Lower lobe of right lung (tissue), 2 donors: ENCODE data around the gene FPR2. TPM values are rescaled to one million over a fixed set of nuclear protein-coding genes. Genes with fewer than 3 reads are reported as not detected.
"Not testable (repeated sequence)": the region's sequence is repeated elsewhere in the genome, so short reads cannot be mapped to it uniquely, and the experiment has no call there.

Experiments used
- ATAC-seq, 2 donors: fragments of 200-7000 bp; cut with Tn5 transposase; one replicate each; pipeline ENCODE4 v1.9.1; 2020 to 2022; ENCODE audit warnings: mild to moderate bottlenecking in 2 of 2, moderate library complexity in 2 of 2
- DNase-seq: peaks from one replicate; pipeline ENCODE4 v3.0.0-alpha.2; 2020
- H3K27ac ChIP-seq: fragments of 200-600 bp; one replicate; pipeline ENCODE4 v1.8.0; 2022
- H3K27me3 ChIP-seq: fragments of 200-600 bp; one replicate; pipeline ENCODE4 v1.8.0; 2022; ENCODE audit warnings: low read depth
- H3K36me3 ChIP-seq: fragments of 200-600 bp; one replicate; pipeline ENCODE4 v1.8.0; 2022; ENCODE audit warnings: mild to moderate bottlenecking
- H3K4me1 ChIP-seq: fragments of 200-600 bp; one replicate; pipeline ENCODE4 v1.8.0; 2022
- H3K4me3 ChIP-seq: fragments of 200-600 bp; one replicate; pipeline ENCODE4 v1.8.0; 2022; ENCODE audit warnings: mild to moderate bottlenecking
- H3K9me3 ChIP-seq: fragments of 200-600 bp; one replicate; pipeline ENCODE4 v1.8.0; 2022
- intact Hi-C: fragments of 100-400 bp; cut with DNase I; formaldehyde crosslinking; loops from one replicate; pipeline ENCODE4 v1.11.0; 2022
- total RNA-seq: library from RNA; stranded (reverse); fragmentation: NEBNext Ultra II Directional; extraction: Animal tissue kit (Norgen Biotek cat#: 25700); gene quantifications from one replicate; pipeline ENCODE4 v1.2.1, GENCODE V29; 2021
- TF ChIP-seq, protein P1 (sequence below): fragments of 200-600 bp; IDR thresholded peaks from one replicate; pipeline ENCODE4 v1.8.0; 2022; ENCODE audit warnings: antibody characterized with exemption, mild to moderate bottlenecking
- donor health status: DM: no; HTN: yes; CAD: no; lungs with severe emphysema.

Gene FPR2
- total RNA-seq, 1 donor from 2014 or later: 29.4 TPM

DNA sequence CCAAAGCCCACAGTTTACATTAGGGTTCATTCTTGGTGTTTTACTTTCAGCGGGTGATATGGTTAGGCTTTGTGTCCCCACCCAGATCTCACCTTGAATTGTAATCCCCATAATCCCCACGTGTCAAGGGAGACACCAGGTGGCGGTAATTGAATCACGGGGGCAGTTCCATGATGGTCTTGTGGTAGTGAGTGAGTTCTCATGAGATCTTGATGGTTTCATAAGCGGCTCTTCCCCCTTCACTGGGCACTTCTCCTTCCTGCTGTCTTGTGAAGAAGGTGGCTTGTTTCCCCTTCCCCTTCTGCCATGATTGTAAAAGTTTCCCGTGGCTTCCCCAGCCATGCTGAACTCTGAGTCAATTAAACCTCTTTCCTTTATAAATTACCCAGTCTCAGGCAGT, 12.0 kb downstream of the FPR2 start:
- H3K4me1 ChIP-seq: peaks cover 16% of the 10 kb centered on the region
- intact Hi-C loops: no loop called here
- no peak overlapping the region for H3K27ac ChIP-seq
- DNase-seq: no peak
- H3K27me3 ChIP-seq: peaks cover 6% of the 10 kb centered on the region
- no peaks in the 10 kb centered on the region for H3K36me3 ChIP-seq
- H3K9me3 ChIP-seq: no peaks in the 10 kb centered on the region
- peak; percentile 19 to 38 for ATAC-seq
- no peak overlapping the region for H3K4me3 ChIP-seq
- TF ChIP-seq, protein P1, sequence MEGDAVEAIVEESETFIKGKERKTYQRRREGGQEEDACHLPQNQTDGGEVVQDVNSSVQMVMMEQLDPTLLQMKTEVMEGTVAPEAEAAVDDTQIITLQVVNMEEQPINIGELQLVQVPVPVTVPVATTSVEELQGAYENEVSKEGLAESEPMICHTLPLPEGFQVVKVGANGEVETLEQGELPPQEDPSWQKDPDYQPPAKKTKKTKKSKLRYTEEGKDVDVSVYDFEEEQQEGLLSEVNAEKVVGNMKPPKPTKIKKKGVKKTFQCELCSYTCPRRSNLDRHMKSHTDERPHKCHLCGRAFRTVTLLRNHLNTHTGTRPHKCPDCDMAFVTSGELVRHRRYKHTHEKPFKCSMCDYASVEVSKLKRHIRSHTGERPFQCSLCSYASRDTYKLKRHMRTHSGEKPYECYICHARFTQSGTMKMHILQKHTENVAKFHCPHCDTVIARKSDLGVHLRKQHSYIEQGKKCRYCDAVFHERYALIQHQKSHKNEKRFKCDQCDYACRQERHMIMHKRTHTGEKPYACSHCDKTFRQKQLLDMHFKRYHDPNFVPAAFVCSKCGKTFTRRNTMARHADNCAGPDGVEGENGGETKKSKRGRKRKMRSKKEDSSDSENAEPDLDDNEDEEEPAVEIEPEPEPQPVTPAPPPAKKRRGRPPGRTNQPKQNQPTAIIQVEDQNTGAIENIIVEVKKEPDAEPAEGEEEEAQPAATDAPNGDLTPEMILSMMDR: no peak

DNA sequence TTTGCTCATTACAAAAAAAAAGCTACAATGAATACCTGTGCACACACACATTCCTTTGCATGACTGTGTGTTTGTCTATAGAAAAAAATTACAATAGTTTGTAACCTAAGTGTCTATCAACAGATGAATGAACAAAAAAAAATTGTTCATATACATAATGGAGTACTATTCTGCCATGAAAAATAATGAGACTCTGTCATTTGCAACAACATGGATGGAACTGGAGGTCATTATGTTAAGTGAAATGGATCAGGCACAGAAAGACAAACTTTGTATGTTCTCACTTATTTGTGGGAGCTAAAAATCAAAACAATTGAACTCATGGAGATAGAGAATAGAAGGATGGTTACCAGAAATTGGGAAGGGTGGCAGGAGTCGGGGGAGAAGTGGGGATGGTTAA, 15.6 kb downstream of the FPR2 start:
- H3K27ac ChIP-seq, H3K27me3 ChIP-seq, H3K9me3 ChIP-seq, DNase-seq, intact Hi-C loops, H3K36me3 ChIP-seq, ATAC-seq, H3K4me3 ChIP-seq, H3K4me1 ChIP-seq: not testable (repeated sequence)

DNA sequence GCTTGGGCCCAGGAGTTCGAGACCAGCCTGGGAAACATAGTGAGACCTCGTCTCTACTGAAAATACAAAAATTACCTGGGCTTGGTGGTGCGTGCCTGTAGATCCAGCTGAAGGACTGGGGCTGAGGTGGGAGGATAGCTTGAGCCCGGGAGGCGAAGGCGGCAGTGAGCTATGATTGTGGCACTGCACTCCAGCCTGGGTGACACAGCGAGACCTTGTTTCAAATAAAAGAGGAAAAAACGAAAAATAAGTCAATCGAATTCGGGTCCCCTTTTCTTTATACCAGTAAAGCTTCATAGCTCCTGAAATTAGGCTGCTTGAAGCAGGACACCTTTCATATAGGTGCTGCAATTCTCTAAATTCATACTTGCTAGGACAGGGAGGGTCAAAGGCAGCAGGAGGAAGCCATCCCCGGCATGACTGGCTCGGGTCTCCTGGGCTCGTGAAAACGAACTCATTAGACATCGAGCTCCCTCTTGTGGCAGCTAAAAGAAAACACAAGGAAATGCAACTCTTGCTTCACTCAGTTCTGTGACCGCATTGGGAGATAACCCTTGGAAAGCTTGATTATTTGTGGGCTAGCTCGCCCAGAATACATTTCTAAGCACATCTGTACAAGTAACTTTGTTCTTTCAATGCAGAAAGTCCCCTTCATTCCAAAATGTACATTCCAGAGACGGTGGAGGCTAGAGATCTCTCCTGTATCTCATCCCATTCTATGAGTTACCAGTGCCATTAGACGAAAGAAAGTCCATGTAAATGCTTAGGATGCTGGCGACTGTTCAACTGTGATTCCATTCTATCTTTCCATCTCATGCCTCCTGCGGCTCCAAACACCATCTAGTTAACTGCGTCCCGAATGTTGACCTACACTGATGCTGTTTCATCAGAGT, 16.8 kb downstream of the FPR2 start:
- Histone ChIP-seq H3K9me3 (no peaks in the 10 kb centered on the region), H3K4me3 (no peak overlapping the region), H3K27me3 (no peaks in the 10 kb centered on the region), H3K4me1 (peaks cover 10% of the 10 kb centered on the region), H3K36me3 (no peaks in the 10 kb centered on the region), H3K27ac (no peak overlapping the region)
- DNase-seq (peak; percentile 78), ATAC-seq (peak; percentile 91)
- TF ChIP-seq, protein P1: peak; percentile 74
- intact Hi-C loops: no loop called here

DNA sequence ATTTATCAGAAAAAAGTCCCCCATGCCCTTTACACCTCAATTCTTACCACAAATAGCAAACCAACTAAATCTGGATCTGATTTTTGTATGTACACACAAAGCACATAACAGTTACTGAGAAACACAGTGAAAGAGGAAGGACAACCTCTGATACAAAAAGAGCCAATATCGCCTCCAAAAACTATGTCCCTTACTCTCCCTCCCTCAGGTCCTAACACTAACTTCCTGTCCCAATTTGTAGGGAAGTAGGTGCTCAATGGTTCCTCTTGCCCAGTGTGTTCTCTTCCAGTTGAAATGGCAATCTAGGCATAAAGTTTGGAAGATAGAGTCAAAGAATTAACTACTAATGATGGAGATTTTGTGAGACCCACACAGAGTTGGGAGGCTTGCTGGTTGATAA, 18.2 kb downstream of the FPR2 start:
- intact Hi-C loops: no loop called here
- Histone ChIP-seq H3K4me3 (no peak overlapping the region), H3K36me3 (no peaks in the 10 kb centered on the region), H3K27ac (no peak overlapping the region), H3K27me3 (no peaks in the 10 kb centered on the region), H3K9me3 (no peaks in the 10 kb centered on the region), H3K4me1 (peaks cover 10% of the 10 kb centered on the region)
- TF ChIP-seq, protein P1: no peak
- DNase-seq (no peak), ATAC-seq (no peak)

DNA sequence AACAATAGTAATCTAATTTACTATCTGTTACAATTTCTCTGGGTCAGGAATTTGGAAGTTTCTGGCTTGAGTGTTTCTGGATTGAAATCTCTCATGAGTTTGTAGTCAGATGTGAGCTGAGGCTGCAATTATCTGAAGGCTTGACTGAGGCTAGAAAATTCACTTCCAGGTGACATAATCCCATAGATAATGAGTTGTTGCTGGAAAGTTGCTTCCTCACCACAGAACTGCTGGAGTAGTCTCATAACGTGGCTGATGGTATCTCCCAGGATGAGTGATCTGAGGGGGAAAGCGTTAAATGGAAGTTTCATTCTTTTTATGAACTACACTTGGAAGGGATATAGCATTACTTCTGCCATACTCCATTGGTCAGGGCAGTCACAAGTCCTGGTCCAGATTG, 18.7 kb downstream of the FPR2 start:
- Histone ChIP-seq H3K36me3 (no peaks in the 10 kb centered on the region), H3K27ac (no peak overlapping the region), H3K4me1 (peaks cover 10% of the 10 kb centered on the region), H3K27me3 (no peaks in the 10 kb centered on the region), H3K4me3 (no peak overlapping the region), H3K9me3 (no peaks in the 10 kb centered on the region)
- DNase-seq (no peak), ATAC-seq (no peak)
- TF ChIP-seq, protein P1: no peak
- intact Hi-C loops: no loop called here

DNA sequence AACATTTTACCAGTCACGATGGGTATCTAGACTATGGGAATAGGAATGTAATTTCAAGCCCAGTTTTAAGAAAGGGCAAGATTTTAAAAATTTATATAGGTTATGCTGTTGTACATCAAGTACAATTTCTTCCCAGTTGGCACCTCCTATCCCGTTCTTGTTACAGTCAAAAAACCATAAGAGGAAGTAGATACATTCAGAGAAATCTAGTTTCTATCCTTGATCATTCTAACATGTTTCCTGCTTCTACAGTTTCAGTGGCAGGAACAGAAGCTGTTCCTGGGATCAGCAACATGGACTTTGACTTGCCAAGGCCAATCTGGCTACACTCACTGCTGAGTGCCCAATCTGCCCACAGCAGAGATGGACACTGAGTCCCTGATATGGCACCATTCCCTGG, 19.3 kb downstream of the FPR2 start:
- peaks cover 11% of the 10 kb centered on the region for H3K4me1 ChIP-seq
- no peak for DNase-seq
- intact Hi-C loops: no loop called here

More for the DNA sequence above, 19.3 kb downstream of the FPR2 start:
- Histone ChIP-seq H3K36me3 (no peaks in the 10 kb centered on the region), H3K27me3 (no peaks in the 10 kb centered on the region), H3K4me3 (no peak overlapping the region), H3K9me3 (no peaks in the 10 kb centered on the region), H3K27ac (no peak overlapping the region)
- TF ChIP-seq, protein P1: no peak
- ATAC-seq: no peak
